Endometrium (tissue), 2 donors: Measurements from ENCODE around the gene CADPS2.

Experiments used
- FAIRE-seq: peaks from 2 replicates; lab custom pipeline; 2012; peaks lifted over from hg19 to GRCh38; lab: Jason Lieb, UNC
- donor health status: control.
- donor health status: control.

Gene CADPS2

GRCh38 chr7:122600042-122600441, 286.2 kb downstream of the CADPS2 start:
- no peak for FAIRE-seq

- no peak for FAIRE-seq
Measured at GRCh38 chr7:122597277-122597676, 289.0 kb downstream of the CADPS2 start.

GRCh38 chr7:122595885-122596284, 290.4 kb downstream of the CADPS2 start:
- FAIRE-seq: no peak

GRCh38 chr7:122588621-122589020, 297.6 kb downstream of the CADPS2 start:
- FAIRE-seq: no peak

- no peak for FAIRE-seq
Measured at GRCh38 chr7:122584676-122585251, 301.5 kb downstream of the CADPS2 start.

GRCh38 chr7:122578350-122578749, 307.9 kb downstream of the CADPS2 start:
- FAIRE-seq: no peak

GRCh38 chr7:122577449-122578003, 308.7 kb downstream of the CADPS2 start:
- no peak for FAIRE-seq

- FAIRE-seq: no peak
Measured at GRCh38 chr7:122572706-122573105, 313.6 kb downstream of the CADPS2 start.

- no peak for FAIRE-seq
Measured at GRCh38 chr7:122561326-122561725, 324.9 kb downstream of the CADPS2 start.

GRCh38 chr7:122556873-122557542, 329.3 kb downstream of the CADPS2 start:
- no peak for FAIRE-seq

GRCh38 chr7:122556219-122556618, 330.0 kb downstream of the CADPS2 start:
- no peak for FAIRE-seq

- no peak for FAIRE-seq
Measured at GRCh38 chr7:122553761-122554160, 332.5 kb downstream of the CADPS2 start.

- FAIRE-seq: no peak
Measured at GRCh38 chr7:122552769-122553168, 333.5 kb downstream of the CADPS2 start.

GRCh38 chr7:122550545-122550944, 335.7 kb downstream of the CADPS2 start:
- FAIRE-seq: no peak

GRCh38 chr7:122549578-122549977, 336.7 kb downstream of the CADPS2 start:
- FAIRE-seq: no peak

GRCh38 chr7:122546496-122546895, 339.8 kb downstream of the CADPS2 start:
- FAIRE-seq: no peak

GRCh38 chr7:122544463-122544862, 341.8 kb downstream of the CADPS2 start:
- no peak for FAIRE-seq

GRCh38 chr7:122543891-122544290, 342.4 kb downstream of the CADPS2 start:
- FAIRE-seq: no peak

- no peak for FAIRE-seq
Measured at GRCh38 chr7:122543166-122543565, 343.1 kb downstream of the CADPS2 start.

- no peak for FAIRE-seq
Measured at GRCh38 chr7:122535086-122535485, 351.2 kb downstream of the CADPS2 start.

GRCh38 chr7:122532406-122533269, 353.6 kb downstream of the CADPS2 start:
- peak; percentile 59 for FAIRE-seq

- peak; percentile 93 for FAIRE-seq
Measured at GRCh38 chr7:122528879-122529481, 357.3 kb downstream of the CADPS2 start.
